Measurements from ENCODE around the gene PTPRM.
A peak's percentile ranks its signal among the peaks of the same experiment; 100 is the strongest.

Gene PTPRM

GRCh38 chr18:8332286-8332685, 765.2 kb downstream of the PTPRM start:
- H3K9ac ChIP-seq (ENCODE audit: insufficient read length, low read depth) = no peak overlapping the region
- H3K4me3 ChIP-seq (ENCODE audit: insufficient read length, low read depth) = no peak overlapping the region
- TF ChIP-seq SUZ12 (IDR thresholded peaks at IDR 0.05; ENCODE audit: extremely low read depth, insufficient read depth, insufficient read length) = no peak
- TF ChIP-seq ZNF274 (IDR thresholded peaks at IDR 0.05; ENCODE audit: low read depth, low read length) = no peak
- TF ChIP-seq YY1 (IDR thresholded peaks at IDR 0.05; ENCODE audit: insufficient read depth, insufficient read length) = no peak
- H3K27me3 ChIP-seq (ENCODE audit: insufficient read depth, insufficient read length) = no peaks in the 10 kb centered on the region
- no peaks in the 10 kb centered on the region for H3K36me3 ChIP-seq (ENCODE audit: insufficient read depth, insufficient read length, low read length)
- H3K9me3 ChIP-seq (ENCODE audit: insufficient read depth, low read length) = no peaks in the 10 kb centered on the region
- H3K4me1 ChIP-seq (ENCODE audit: insufficient read depth, insufficient read length) = no peaks in the 10 kb centered on the region
- DNase-seq (ENCODE audit: low read depth, low spot score) = no peak

DNA sequence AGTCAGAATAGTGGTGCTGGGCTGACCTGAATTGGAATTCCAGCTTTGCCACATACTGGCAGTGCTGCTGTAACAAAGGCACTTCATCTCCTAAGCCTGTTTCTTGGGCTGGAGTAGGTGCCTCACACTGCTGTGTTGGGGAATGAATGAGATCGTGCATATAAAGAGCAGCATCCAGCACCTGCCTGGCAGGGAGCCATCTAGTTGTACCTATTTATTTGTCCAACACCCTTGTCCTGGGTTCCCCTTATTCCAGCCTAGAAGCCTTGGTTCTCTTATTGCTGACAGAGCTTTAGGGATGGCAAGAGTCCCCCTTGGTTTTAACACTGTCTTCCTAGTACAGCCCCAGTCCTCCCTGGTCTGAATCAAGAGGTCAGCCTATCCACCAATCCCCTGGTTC, 766.8 kb downstream of the PTPRM start:
- H3K9me3 ChIP-seq (ENCODE audit: insufficient read depth, low read length) = no peaks in the 10 kb centered on the region
- H3K4me1 ChIP-seq (ENCODE audit: insufficient read depth, insufficient read length) = no peaks in the 10 kb centered on the region
- no peak for DNase-seq (ENCODE audit: low read depth, low spot score)
- no peak overlapping the region for H3K4me3 ChIP-seq (ENCODE audit: insufficient read length, low read depth)
- H3K27me3 ChIP-seq (ENCODE audit: insufficient read depth, insufficient read length) = no peaks in the 10 kb centered on the region
- TF ChIP-seq ZNF274 (IDR thresholded peaks at IDR 0.05; ENCODE audit: low read depth, low read length) (no peak), SUZ12 (IDR thresholded peaks at IDR 0.05; ENCODE audit: extremely low read depth, insufficient read depth, insufficient read length) (no peak), YY1 (IDR thresholded peaks at IDR 0.05; ENCODE audit: insufficient read depth, insufficient read length) (no peak)
- H3K36me3 ChIP-seq (ENCODE audit: insufficient read depth, insufficient read length, low read length) = no peaks in the 10 kb centered on the region
- no peak overlapping the region for H3K9ac ChIP-seq (ENCODE audit: insufficient read length, low read depth)

GRCh38 chr18:8337211-8337610, 770.1 kb downstream of the PTPRM start:
- DNase-seq (ENCODE audit: low read depth, low spot score) = no peak
- no peaks in the 10 kb centered on the region for H3K36me3 ChIP-seq (ENCODE audit: insufficient read depth, insufficient read length, low read length)
- TF ChIP-seq ZNF274 (IDR thresholded peaks at IDR 0.05; ENCODE audit: low read depth, low read length) (no peak), YY1 (IDR thresholded peaks at IDR 0.05; ENCODE audit: insufficient read depth, insufficient read length) (no peak), SUZ12 (IDR thresholded peaks at IDR 0.05; ENCODE audit: extremely low read depth, insufficient read depth, insufficient read length) (no peak)
- no peaks in the 10 kb centered on the region for H3K4me1 ChIP-seq (ENCODE audit: insufficient read depth, insufficient read length)
- no peaks in the 10 kb centered on the region for H3K27me3 ChIP-seq (ENCODE audit: insufficient read depth, insufficient read length)
- no peaks in the 10 kb centered on the region for H3K9me3 ChIP-seq (ENCODE audit: insufficient read depth, low read length)
- H3K4me3 ChIP-seq (ENCODE audit: insufficient read length, low read depth) = no peak overlapping the region
- no peak overlapping the region for H3K9ac ChIP-seq (ENCODE audit: insufficient read length, low read depth)

DNA sequence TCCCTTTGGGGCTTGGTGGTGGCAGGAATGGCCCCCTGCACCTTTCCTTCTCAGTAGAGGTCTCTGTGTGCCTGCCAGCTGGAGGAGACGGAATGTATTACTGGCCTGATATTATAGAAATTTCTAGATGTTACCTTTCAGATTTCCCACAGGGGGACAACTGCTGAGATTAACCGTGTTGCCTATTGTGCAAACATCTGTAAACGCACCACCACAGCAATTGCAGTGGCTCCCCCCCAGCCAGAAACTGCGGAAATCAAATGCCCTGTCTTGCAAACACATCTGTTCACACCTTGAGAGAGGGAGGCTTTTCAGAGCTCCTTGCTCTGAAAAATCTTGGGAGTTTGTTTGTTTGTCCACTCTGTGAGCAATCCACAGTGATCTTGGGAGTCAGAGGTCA, 772.1 kb downstream of the PTPRM start:
- no peak for DNase-seq (ENCODE audit: low read depth, low spot score)
- Histone ChIP-seq H3K36me3 (ENCODE audit: insufficient read depth, insufficient read length, low read length) (no peaks in the 10 kb centered on the region), H3K4me3 (ENCODE audit: insufficient read length, low read depth) (no peak overlapping the region), H3K4me1 (ENCODE audit: insufficient read depth, insufficient read length) (no peaks in the 10 kb centered on the region), H3K9me3 (ENCODE audit: insufficient read depth, low read length) (no peaks in the 10 kb centered on the region), H3K27me3 (ENCODE audit: insufficient read depth, insufficient read length) (no peaks in the 10 kb centered on the region), H3K9ac (ENCODE audit: insufficient read length, low read depth) (no peak overlapping the region)
- no peak for TF ChIP-seq SUZ12 (IDR thresholded peaks at IDR 0.05; ENCODE audit: extremely low read depth, insufficient read depth, insufficient read length)
- no peak for TF ChIP-seq YY1 (IDR thresholded peaks at IDR 0.05; ENCODE audit: insufficient read depth, insufficient read length)
- no peak for TF ChIP-seq ZNF274 (IDR thresholded peaks at IDR 0.05; ENCODE audit: low read depth, low read length)

GRCh38 chr18:8339952-8340351, 772.8 kb downstream of the PTPRM start:
- no peak for TF ChIP-seq YY1 (IDR thresholded peaks at IDR 0.05; ENCODE audit: insufficient read depth, insufficient read length)
- no peak for TF ChIP-seq ZNF274 (IDR thresholded peaks at IDR 0.05; ENCODE audit: low read depth, low read length)
- TF ChIP-seq SUZ12 (IDR thresholded peaks at IDR 0.05; ENCODE audit: extremely low read depth, insufficient read depth, insufficient read length) = no peak
- Histone ChIP-seq H3K4me1 (ENCODE audit: insufficient read depth, insufficient read length) (no peaks in the 10 kb centered on the region), H3K9ac (ENCODE audit: insufficient read length, low read depth) (no peak overlapping the region), H3K36me3 (ENCODE audit: insufficient read depth, insufficient read length, low read length) (no peaks in the 10 kb centered on the region), H3K4me3 (ENCODE audit: insufficient read length, low read depth) (no peak overlapping the region), H3K9me3 (ENCODE audit: insufficient read depth, low read length) (no peaks in the 10 kb centered on the region), H3K27me3 (ENCODE audit: insufficient read depth, insufficient read length) (no peaks in the 10 kb centered on the region)
- DNase-seq (ENCODE audit: low read depth, low spot score) = no peak

GRCh38 chr18:8341481-8342230, 774.5 kb downstream of the PTPRM start:
- peak; percentile 2 for DNase-seq (ENCODE audit: low read depth, low spot score)
- H3K4me3 ChIP-seq (ENCODE audit: insufficient read length, low read depth) = no peak overlapping the region
- no peaks in the 10 kb centered on the region for H3K36me3 ChIP-seq (ENCODE audit: insufficient read depth, insufficient read length, low read length)
- H3K27me3 ChIP-seq (ENCODE audit: insufficient read depth, insufficient read length) = no peaks in the 10 kb centered on the region
- H3K4me1 ChIP-seq (ENCODE audit: insufficient read depth, insufficient read length) = no peaks in the 10 kb centered on the region
- TF ChIP-seq YY1 (IDR thresholded peaks at IDR 0.05; ENCODE audit: insufficient read depth, insufficient read length) = no peak
- H3K9ac ChIP-seq (ENCODE audit: insufficient read length, low read depth) = no peak overlapping the region
- H3K9me3 ChIP-seq (ENCODE audit: insufficient read depth, low read length) = no peaks in the 10 kb centered on the region

- H3K9ac ChIP-seq (ENCODE audit: insufficient read length, low read depth) = no peak overlapping the region
- H3K4me3 ChIP-seq (ENCODE audit: insufficient read length, low read depth) = no peak overlapping the region
- DNase-seq (ENCODE audit: low read depth, low spot score) = no peak
- no peaks in the 10 kb centered on the region for H3K36me3 ChIP-seq (ENCODE audit: insufficient read depth, insufficient read length, low read length)
- TF ChIP-seq SUZ12 (IDR thresholded peaks at IDR 0.05; ENCODE audit: extremely low read depth, insufficient read depth, insufficient read length) (no peak), ZNF274 (IDR thresholded peaks at IDR 0.05; ENCODE audit: low read depth, low read length) (no peak), YY1 (IDR thresholded peaks at IDR 0.05; ENCODE audit: insufficient read depth, insufficient read length) (no peak)
- H3K27me3 ChIP-seq (ENCODE audit: insufficient read depth, insufficient read length) = no peaks in the 10 kb centered on the region
- H3K4me1 ChIP-seq (ENCODE audit: insufficient read depth, insufficient read length) = no peaks in the 10 kb centered on the region
- no peaks in the 10 kb centered on the region for H3K9me3 ChIP-seq (ENCODE audit: insufficient read depth, low read length)
These were observed 781.1 kb downstream of the PTPRM start for GRCh38 chr18:8348051-8348720.
